Astrocyte (in vitro differentiated cells and primary cell): ENCODE results near the gene ALDOB. TPM values are rescaled to one million over a fixed set of nuclear protein-coding genes. Genes with fewer than 3 reads are reported as not detected.

ENCODE experiments used
- DNase-seq: peaks from one replicate; pipeline ENCODE4 v3.0.0-alpha.2; 2010; ENCODE audit warnings: low read depth
- FAIRE-seq: peaks from 2 replicates; lab custom pipeline; 2011; peaks lifted over from hg19 to GRCh38; lab: Jason Lieb, UNC
- H2AFZ ChIP-seq: 2 replicates; pipeline ENCODE4 v1.6.0; 2012; ENCODE audit warnings: low read depth, low read length, inconsistent platforms
- H3K27ac ChIP-seq: 2 replicates; pipeline ENCODE4 v1.5.1; 2011; ENCODE audit warnings: low read depth, low read length, inconsistent platforms
- H3K27me3 ChIP-seq: 2 replicates; pipeline ENCODE4 v1.6.0; 2011; ENCODE audit warnings: low read length, inconsistent platforms; ENCODE audit not compliant: insufficient read depth
- H3K36me3 ChIP-seq: 2 replicates; pipeline ENCODE4 v1.5.1; 2011; ENCODE audit warnings: low read length, inconsistent platforms; ENCODE audit not compliant: insufficient read depth
- H3K4me1 ChIP-seq: 2 replicates; pipeline ENCODE4 v1.5.1; 2011; ENCODE audit warnings: low read length, inconsistent platforms; ENCODE audit not compliant: insufficient read depth
- H3K4me2 ChIP-seq: 2 replicates; pipeline ENCODE4 v1.6.0; 2012; ENCODE audit warnings: low read length, inconsistent platforms
- H3K4me3 ChIP-seq: 2 replicates; pipeline ENCODE4 v1.5.1; 2011; ENCODE audit warnings: low read depth, mild to moderate bottlenecking, low read length, inconsistent platforms; ENCODE audit not compliant: insufficient read depth
- H3K79me2 ChIP-seq: 2 replicates; pipeline ENCODE4 v1.6.0; 2012; ENCODE audit warnings: mild to moderate bottlenecking, low read length, inconsistent platforms; ENCODE audit not compliant: insufficient read depth
- H3K9ac ChIP-seq: 2 replicates; pipeline ENCODE4 v1.6.0; 2012; ENCODE audit warnings: mild to moderate bottlenecking, low read length, inconsistent platforms
- H3K9me3 ChIP-seq: 2 replicates; pipeline ENCODE4 v1.5.1; 2012; ENCODE audit warnings: low read depth, mild to moderate bottlenecking, low read length, inconsistent platforms; ENCODE audit not compliant: insufficient read depth
- H4K20me1 ChIP-seq: 2 replicates; pipeline ENCODE4 v1.6.0; 2012; ENCODE audit warnings: low read length, inconsistent platforms; ENCODE audit not compliant: insufficient read depth
- H3K27ac Mint-ChIP-seq: one replicate; pipeline ENCODE4 v1.8.0; 2021; ENCODE audit warnings: mild to moderate bottlenecking, mixed read lengths; ENCODE audit not compliant: unreplicated experiment
- H3K27me3 Mint-ChIP-seq: one replicate; pipeline ENCODE4 v1.8.0; 2021; ENCODE audit warnings: low read depth, mixed read lengths; ENCODE audit not compliant: unreplicated experiment
- H3K36me3 Mint-ChIP-seq: one replicate; pipeline ENCODE4 v1.8.0; 2021; ENCODE audit warnings: low read depth, mixed read lengths; ENCODE audit not compliant: unreplicated experiment
- H3K4me1 Mint-ChIP-seq: one replicate; pipeline ENCODE4 v1.8.0; 2021; ENCODE audit warnings: low read depth, mixed read lengths; ENCODE audit not compliant: unreplicated experiment
- H3K4me3 Mint-ChIP-seq: one replicate; pipeline ENCODE4 v1.8.0; 2021; ENCODE audit warnings: mild to moderate bottlenecking, moderate library complexity, mixed read lengths; ENCODE audit not compliant: unreplicated experiment
- H3K9me3 Mint-ChIP-seq: one replicate; pipeline ENCODE4 v1.8.0; 2021; ENCODE audit warnings: mild to moderate bottlenecking, mixed read lengths; ENCODE audit not compliant: unreplicated experiment
- EZH2 ChIP-seq: IDR thresholded peaks from 2 replicates; pipeline ENCODE4 v1.6.1; 2012; ENCODE audit warnings: mild to moderate bottlenecking, low read length, inconsistent platforms; ENCODE audit not compliant: insufficient read depth
- total RNA-seq: library from RNA; stranded (reverse); gene quantifications from 2 replicates; pipeline ENCODE4 v1.2.1, GENCODE V29; 2021
- TF ChIP-seq, protein P1 (sequence below): IDR thresholded peaks from 2 replicates; pipeline ENCODE4 v1.5.1; 2011; ENCODE audit warnings: low read depth, mild to moderate bottlenecking, inconsistent platforms, low read length, moderate library complexity; ENCODE audit not compliant: insufficient read depth

ALDOB gene
- total RNA-seq, 1 donor from 2014 or later, result not detected

DNA sequence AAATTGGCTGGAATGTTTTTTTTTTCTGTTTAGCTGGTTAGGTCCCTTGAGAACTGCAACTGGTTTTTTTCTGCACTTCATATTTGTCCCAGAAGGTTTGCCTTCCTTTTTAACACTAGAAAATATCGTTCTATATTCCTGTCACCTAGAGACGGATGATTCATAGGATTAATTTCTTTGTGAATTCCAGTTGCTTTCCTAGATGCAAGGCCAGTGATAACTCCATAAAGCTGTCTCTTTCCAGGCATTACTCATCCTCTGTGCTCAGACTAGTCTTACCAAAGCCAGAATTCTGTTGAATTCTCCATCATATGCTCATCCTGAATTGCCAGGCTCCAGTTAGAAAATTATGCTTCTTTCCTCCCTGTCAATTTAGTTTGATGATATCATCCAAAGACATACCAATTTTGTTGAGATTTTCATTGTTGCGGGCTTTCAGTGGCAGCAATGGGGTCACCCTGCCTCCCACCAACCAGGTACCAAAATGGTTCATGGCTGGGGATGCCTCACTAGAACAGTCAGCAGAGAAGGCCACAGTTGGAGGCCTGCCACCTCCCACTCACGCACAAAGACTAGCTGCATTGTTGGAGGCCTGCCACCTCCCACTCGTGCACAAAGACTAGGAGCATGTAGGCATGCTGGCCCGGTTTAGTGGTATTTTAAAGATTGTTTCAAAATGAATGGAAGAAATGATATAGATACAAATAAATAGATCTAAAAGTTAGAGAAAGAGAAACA lies 59.3 kb downstream of the ALDOB start:
- no peaks in the 10 kb centered on the region for H4K20me1 ChIP-seq
- H3K4me3 Mint-ChIP-seq, result peak overlapping the region; percentile 40
- H3K27me3 ChIP-seq, result no peaks in the 10 kb centered on the region
- H3K27ac Mint-ChIP-seq, result peak overlapping the region; percentile 97
- H3K9me3 Mint-ChIP-seq, result peaks cover 3% of the 10 kb centered on the region
- H3K9ac ChIP-seq, result no peak overlapping the region
- H3K27ac ChIP-seq, result peak overlapping the region; percentile 60
- no peaks in the 10 kb centered on the region for H3K36me3 ChIP-seq
- FAIRE-seq (peak; percentile 96), DNase-seq (peak; percentile 95)
- TF ChIP-seq, protein P1, sequence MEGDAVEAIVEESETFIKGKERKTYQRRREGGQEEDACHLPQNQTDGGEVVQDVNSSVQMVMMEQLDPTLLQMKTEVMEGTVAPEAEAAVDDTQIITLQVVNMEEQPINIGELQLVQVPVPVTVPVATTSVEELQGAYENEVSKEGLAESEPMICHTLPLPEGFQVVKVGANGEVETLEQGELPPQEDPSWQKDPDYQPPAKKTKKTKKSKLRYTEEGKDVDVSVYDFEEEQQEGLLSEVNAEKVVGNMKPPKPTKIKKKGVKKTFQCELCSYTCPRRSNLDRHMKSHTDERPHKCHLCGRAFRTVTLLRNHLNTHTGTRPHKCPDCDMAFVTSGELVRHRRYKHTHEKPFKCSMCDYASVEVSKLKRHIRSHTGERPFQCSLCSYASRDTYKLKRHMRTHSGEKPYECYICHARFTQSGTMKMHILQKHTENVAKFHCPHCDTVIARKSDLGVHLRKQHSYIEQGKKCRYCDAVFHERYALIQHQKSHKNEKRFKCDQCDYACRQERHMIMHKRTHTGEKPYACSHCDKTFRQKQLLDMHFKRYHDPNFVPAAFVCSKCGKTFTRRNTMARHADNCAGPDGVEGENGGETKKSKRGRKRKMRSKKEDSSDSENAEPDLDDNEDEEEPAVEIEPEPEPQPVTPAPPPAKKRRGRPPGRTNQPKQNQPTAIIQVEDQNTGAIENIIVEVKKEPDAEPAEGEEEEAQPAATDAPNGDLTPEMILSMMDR, result no peak
- TF ChIP-seq EZH2, result no peak
- H3K36me3 Mint-ChIP-seq, result peaks cover 7% of the 10 kb centered on the region
- H3K27me3 Mint-ChIP-seq, result no peaks in the 10 kb centered on the region
- H3K4me1 ChIP-seq, result peaks cover 9% of the 10 kb centered on the region
- H3K9me3 ChIP-seq, result no peaks in the 10 kb centered on the region
- H3K79me2 ChIP-seq, result no peaks in the 10 kb centered on the region
- H2AFZ ChIP-seq, result no peak overlapping the region
- H3K4me3 ChIP-seq, result no peak overlapping the region
- peaks cover 25% of the 10 kb centered on the region for H3K4me1 Mint-ChIP-seq
- peak overlapping the region; percentile 53 for H3K4me2 ChIP-seq

DNA sequence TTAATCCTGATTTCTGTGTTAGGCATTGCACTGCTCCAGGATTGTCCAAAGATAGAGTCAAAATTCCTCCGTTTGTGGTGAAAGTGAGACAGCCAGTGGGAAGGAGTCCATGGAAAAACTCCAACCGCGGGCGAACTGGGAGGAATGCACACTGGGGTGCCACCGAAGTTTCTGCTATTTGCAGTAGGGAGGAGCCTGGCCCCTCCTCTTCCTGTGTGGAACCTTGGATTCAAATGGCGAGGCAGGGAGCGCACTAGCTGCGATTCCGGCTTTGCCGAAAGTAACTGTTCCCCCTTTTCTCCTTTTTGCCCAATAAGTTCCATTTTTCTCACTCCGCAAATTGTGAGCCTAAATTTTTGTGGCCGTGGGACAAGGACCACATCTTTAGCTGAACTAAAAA lies 60.0 kb downstream of the ALDOB start:
- H2AFZ ChIP-seq, result no peak overlapping the region
- H3K27ac Mint-ChIP-seq, result peak overlapping the region; percentile 97
- FAIRE-seq, result no peak

More for the DNA sequence above, 60.0 kb downstream of the ALDOB start:
- H3K36me3 ChIP-seq, result no peaks in the 10 kb centered on the region
- H4K20me1 ChIP-seq, result no peaks in the 10 kb centered on the region
- H3K4me3 Mint-ChIP-seq, result no peak overlapping the region
- no peak for TF ChIP-seq EZH2
- TF ChIP-seq, protein P1, result no peak
- H3K4me1 ChIP-seq, result peaks cover 9% of the 10 kb centered on the region
- H3K36me3 Mint-ChIP-seq, result peaks cover 7% of the 10 kb centered on the region
- H3K4me3 ChIP-seq, result no peak overlapping the region
- H3K27me3 Mint-ChIP-seq, result no peaks in the 10 kb centered on the region
- H3K9ac ChIP-seq, result no peak overlapping the region
- H3K27ac ChIP-seq, result peak overlapping the region; percentile 60
- DNase-seq, result peak; percentile 69
- H3K9me3 ChIP-seq, result no peaks in the 10 kb centered on the region
- H3K27me3 ChIP-seq, result no peaks in the 10 kb centered on the region
- H3K4me2 ChIP-seq, result peak overlapping the region; percentile 53
- no peaks in the 10 kb centered on the region for H3K79me2 ChIP-seq
- peaks cover 3% of the 10 kb centered on the region for H3K9me3 Mint-ChIP-seq
- H3K4me1 Mint-ChIP-seq, result peaks cover 25% of the 10 kb centered on the region
